Measurements from ENCODE around the gene UNC13A. TPM values are rescaled to one million over a fixed set of nuclear protein-coding genes. Genes with fewer than 3 reads are reported as not detected.
A peak's percentile ranks its signal among the peaks of the same experiment; 100 is the strongest.
"Not testable (repeated sequence)": the region's sequence is repeated elsewhere in the genome, so short reads cannot be mapped to it uniquely, and the experiment has no call there.

The UNC13A gene
- total RNA-seq, 6 experiments from 2014 or later, result 0.02 TPM; not detected in 5

DNA sequence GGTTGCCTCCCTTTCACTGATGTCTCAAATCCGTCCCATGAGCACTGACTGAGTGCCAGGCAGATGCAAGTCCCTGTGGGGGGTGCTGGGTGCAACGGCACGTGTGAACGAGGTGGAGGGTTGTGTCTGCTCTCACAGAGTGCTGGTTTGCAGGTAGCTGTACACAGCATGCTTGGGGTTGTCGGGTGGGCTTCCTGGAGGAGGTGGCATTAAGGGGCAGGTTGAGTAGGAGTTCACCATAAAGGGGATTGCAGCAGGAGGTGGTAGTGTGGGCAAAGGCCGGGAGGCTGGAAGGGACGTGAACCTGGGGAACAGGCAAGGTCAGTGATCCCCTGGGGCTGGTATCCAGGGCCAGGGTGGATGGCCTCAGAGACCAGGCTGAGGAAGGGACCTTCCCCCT is 115.5 kb downstream of the UNC13A start:
- no peak for DNase-seq
- intact Hi-C loops (cut with DNase I), result loop anchor here in 1 of 2 donors (10.0 kb wide), 1 partner anchor 78 kb away; no protein-coding TSS in a partner anchor
- Histone ChIP-seq H3K4me1 (no peaks in the 10 kb centered on the region), H3K27me3 (no peaks in the 10 kb centered on the region), H3K27ac (no peak overlapping the region), H3K9me3 (no peaks in the 10 kb centered on the region), H3K4me3 (no peak overlapping the region), H3K36me3 (peaks cover 0 to 46% (median 26%) of the 10 kb centered on the region in 4 donors)
- TF ChIP-seq POLR2A (IDR thresholded peaks at IDR 0.05), result no peak
- TF ChIP-seq, protein P1, sequence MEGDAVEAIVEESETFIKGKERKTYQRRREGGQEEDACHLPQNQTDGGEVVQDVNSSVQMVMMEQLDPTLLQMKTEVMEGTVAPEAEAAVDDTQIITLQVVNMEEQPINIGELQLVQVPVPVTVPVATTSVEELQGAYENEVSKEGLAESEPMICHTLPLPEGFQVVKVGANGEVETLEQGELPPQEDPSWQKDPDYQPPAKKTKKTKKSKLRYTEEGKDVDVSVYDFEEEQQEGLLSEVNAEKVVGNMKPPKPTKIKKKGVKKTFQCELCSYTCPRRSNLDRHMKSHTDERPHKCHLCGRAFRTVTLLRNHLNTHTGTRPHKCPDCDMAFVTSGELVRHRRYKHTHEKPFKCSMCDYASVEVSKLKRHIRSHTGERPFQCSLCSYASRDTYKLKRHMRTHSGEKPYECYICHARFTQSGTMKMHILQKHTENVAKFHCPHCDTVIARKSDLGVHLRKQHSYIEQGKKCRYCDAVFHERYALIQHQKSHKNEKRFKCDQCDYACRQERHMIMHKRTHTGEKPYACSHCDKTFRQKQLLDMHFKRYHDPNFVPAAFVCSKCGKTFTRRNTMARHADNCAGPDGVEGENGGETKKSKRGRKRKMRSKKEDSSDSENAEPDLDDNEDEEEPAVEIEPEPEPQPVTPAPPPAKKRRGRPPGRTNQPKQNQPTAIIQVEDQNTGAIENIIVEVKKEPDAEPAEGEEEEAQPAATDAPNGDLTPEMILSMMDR (IDR thresholded peaks at IDR 0.05), result no peak
- ATAC-seq, result no peak
- WGBS (ENCODE audit: insufficient coverage, low coverage, low lambda C conversion rate, missing lambda C conversion rate), result 93% methylated on average over 3 of the region's 7 CpGs

DNA sequence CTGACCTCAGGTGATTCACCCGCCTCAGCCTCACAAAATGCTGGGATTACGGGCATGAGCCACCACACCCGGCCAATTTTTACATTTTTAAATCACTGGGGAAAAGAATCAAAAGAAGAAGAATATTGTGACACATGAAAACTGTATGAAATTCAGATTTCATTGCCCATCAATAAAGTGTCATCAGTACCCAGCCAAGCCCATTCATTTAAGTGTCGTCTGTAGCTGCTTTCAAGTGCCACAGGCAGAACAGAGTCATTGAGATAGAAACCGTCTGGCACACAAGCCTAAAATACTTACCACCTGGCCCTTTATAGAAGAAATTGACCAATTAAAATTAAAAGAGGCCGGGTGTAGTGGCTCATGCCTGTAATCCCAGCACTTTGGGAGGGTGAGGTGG is 117.4 kb downstream of the UNC13A start:
- intact Hi-C loops (cut with DNase I), result loop anchor here in 1 of 2 donors (10.0 kb wide), 1 partner anchor 76 kb away; no protein-coding TSS in a partner anchor
- DNase-seq (no peak), ATAC-seq (no peak)
- Histone ChIP-seq H3K9me3 (no peaks in the 10 kb centered on the region), H3K27me3 (no peaks in the 10 kb centered on the region), H3K27ac (no peak overlapping the region), H3K36me3 (peaks cover 0 to 52% (median 23%) of the 10 kb centered on the region in 4 donors), H3K4me3 (no peak overlapping the region), H3K4me1 (no peaks in the 10 kb centered on the region)
- 92% methylated on average over 6 of the region's 6 CpGs for WGBS (ENCODE audit: insufficient coverage, low coverage, low lambda C conversion rate, missing lambda C conversion rate)
- TF ChIP-seq POLR2A (IDR thresholded peaks at IDR 0.05), result no peak
- TF ChIP-seq, protein P1 (IDR thresholded peaks at IDR 0.05), result no peak

DNA sequence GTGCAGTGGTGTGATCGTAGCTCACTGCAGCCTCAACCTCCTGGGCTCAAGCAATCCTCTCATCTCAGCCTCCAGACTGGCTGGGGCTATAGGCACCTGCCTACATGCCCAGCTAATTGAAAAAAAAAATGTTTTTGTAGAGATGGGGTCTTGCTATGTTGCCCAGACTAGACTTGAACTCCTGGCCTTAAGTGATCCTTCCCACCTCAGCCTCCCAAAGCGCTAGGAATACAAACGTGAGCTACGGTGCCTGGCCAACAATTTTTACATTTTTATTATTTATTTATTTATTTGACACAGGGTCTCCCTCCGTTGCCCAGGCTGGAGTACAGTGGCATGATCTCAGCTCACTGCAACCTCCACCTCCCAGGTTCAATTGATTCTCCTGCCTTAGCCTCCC is 117.9 kb downstream of the UNC13A start:
- peaks cover 0 to 52% (median 23%) of the 10 kb centered on the region in 4 donors for H3K36me3 ChIP-seq
- not testable (repeated sequence) for DNase-seq, H3K27ac ChIP-seq, H3K4me1 ChIP-seq, H3K4me3 ChIP-seq, ATAC-seq, H3K9me3 ChIP-seq, H3K27me3 ChIP-seq
- intact Hi-C loops (cut with DNase I), result loop anchor here in 1 of 2 donors (10.0 kb wide), 1 partner anchor 75 kb away; no protein-coding TSS in a partner anchor
- 91% methylated on average over 5 of the region's 5 CpGs for WGBS (ENCODE audit: insufficient coverage, low coverage, low lambda C conversion rate, missing lambda C conversion rate)

DNA sequence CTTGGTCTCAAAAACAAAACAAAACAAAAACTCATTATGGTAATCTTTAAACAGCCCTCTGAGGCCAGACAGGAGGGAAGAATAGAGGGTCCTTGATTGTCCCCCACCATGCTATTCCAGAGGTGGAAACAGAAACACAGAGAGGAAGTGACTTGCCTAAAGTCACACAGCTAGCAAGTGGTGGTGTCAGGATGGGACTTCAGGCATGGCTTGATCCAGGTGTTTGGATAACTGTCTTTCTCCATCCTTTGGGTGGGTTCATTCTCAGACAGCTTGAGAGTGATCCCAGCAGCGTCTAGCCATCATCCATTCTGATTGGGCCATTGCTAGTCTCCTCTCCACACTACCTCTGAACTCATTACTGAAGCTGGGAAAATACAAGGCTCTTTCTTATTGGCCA is 120.2 kb downstream of the UNC13A start:
- no peaks in the 10 kb centered on the region for H3K27me3 ChIP-seq
- H3K9me3 ChIP-seq, result no peaks in the 10 kb centered on the region
- H3K4me1 ChIP-seq, result no peaks in the 10 kb centered on the region
- ATAC-seq, result no peak
- no peak for DNase-seq
- no peak overlapping the region for H3K27ac ChIP-seq
- intact Hi-C loops (cut with DNase I), result no loop called here
- WGBS (ENCODE audit: insufficient coverage, low coverage, low lambda C conversion rate, missing lambda C conversion rate), result 60% methylated on average over 1 of the region's 1 CpG
- TF ChIP-seq, protein P1 (IDR thresholded peaks at IDR 0.05), result no peak
- no peak for TF ChIP-seq POLR2A (IDR thresholded peaks at IDR 0.05)
- no peak overlapping the region for H3K4me3 ChIP-seq
- H3K36me3 ChIP-seq, result peaks cover 0 to 51% (median 23%) of the 10 kb centered on the region in 4 donors

DNA sequence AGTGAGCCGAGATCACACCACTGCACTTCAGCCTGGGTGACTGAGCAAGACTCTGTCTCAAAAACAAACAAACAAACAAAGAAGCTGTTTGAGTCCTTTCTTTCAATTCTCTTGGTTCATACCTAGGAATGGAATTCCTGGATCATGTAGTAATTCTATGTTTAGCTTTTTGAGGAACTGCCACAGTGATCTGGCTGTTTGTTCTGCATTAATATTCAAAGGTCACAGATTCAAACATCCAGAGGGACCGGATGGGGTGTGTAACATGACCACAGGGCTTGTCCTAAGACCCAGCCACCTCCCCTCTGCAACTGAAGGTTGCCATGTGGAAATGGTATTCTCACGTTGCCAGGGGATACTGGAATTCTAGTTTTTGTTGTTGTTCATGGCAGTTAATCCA is 122.5 kb downstream of the UNC13A start:
- 73% methylated on average over 2 of the region's 3 CpGs for WGBS (ENCODE audit: insufficient coverage, low coverage, low lambda C conversion rate, missing lambda C conversion rate)
- DNase-seq (no peak), ATAC-seq (peak in 2 of 4 donors; percentile 23)
- H3K27ac ChIP-seq, result no peak overlapping the region
- intact Hi-C loops (cut with DNase I), result no loop called here
- TF ChIP-seq, protein P1 (IDR thresholded peaks at IDR 0.05), result no peak
- no peak for TF ChIP-seq POLR2A (IDR thresholded peaks at IDR 0.05)
- peaks cover 0 to 40% (median 19%) of the 10 kb centered on the region in 4 donors for H3K36me3 ChIP-seq
- H3K27me3 ChIP-seq, result no peaks in the 10 kb centered on the region
- no peaks in the 10 kb centered on the region for H3K4me1 ChIP-seq
- H3K4me3 ChIP-seq, result no peak overlapping the region
- no peaks in the 10 kb centered on the region for H3K9me3 ChIP-seq
